Fibroblast of pulmonary artery (primary cell): ENCODE measurements around the gene JOSD2.
"Not testable (repeated sequence)": the region's sequence is repeated elsewhere in the genome, so short reads cannot be mapped to it uniquely, and the experiment has no call there.

Experiments
- DNase-seq: peaks from one replicate; pipeline ENCODE4 v3.0.0-alpha.2; 2010; ENCODE audit warnings: low read depth
- H3K4me3 ChIP-seq: replicated peaks from 2 replicates; pipeline ENCODE4 v1.5.1; 2011; ENCODE audit warnings: low read depth, mild to moderate bottlenecking, control low read depth, low read length, moderate library complexity
- CTCF ChIP-seq: IDR thresholded peaks from 2 replicates; pipeline ENCODE4 v1.5.1; 2011; ENCODE audit warnings: mild to moderate bottlenecking, control low read depth, low read length, inconsistent platforms; ENCODE audit errors: missing control alignments

The JOSD2 gene

DNA sequence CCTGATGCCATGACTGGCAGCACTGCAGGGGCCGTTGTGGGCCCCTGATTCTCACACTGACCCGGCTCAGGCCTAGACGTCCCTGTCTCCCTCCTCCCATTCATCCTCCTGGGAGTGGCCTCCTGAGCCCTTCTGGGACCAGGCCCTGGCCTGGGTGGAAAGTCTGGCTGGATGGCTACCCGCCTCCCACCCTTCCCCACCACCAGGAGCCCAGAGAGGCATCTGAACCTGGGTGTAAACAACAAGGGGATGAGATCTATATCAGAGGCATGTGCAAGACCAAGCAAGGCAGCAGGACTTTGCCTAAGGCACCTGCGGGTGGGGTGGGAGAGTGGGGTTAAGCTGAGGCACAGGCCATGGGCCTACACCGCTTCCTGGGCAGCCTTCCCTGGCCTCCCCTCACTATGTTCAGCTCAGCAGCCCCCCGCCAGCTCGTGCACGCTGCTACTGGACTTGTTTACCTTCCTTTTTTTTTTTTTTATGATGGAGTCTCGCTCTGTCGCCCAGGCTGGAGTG is 24.7 kb upstream of the JOSD2 start:
- no peak for TF ChIP-seq CTCF
- DNase-seq = no peak
- H3K4me3 ChIP-seq = no peak overlapping the region

GRCh38 chr19:50534478-50534877 is 23.5 kb upstream of the JOSD2 start:
- no peak for DNase-seq
- H3K4me3 ChIP-seq = no peak overlapping the region
- TF ChIP-seq CTCF = no peak

- no peak for TF ChIP-seq CTCF
- no peak for DNase-seq
- H3K4me3 ChIP-seq = no peak overlapping the region
Measured at GRCh38 chr19:50532952-50533351, 22.0 kb upstream of the JOSD2 start.

GRCh38 chr19:50531171-50531612 is 20.2 kb upstream of the JOSD2 start:
- no peak for DNase-seq
- TF ChIP-seq CTCF = no peak
- no peak overlapping the region for H3K4me3 ChIP-seq

DNA sequence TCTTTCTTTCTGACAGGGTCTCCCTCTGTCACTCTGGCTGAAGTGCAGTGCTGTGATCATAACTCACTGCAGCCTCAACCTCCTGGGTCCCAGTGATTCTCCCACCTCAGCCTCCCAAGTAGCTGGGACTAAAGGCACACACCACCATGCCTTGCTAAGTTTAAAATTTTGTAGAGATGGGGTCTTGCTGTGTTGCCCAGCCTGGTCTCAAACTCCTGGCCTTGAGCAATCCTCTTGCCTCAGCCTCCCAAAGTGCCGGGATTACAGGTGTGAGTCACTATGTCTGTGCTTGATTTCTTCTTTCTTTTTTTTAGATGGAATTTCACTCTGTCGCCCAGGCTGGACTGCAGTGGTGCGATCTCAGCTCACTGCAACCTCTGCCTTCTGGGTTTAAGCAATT is 17.1 kb upstream of the JOSD2 start:
- DNase-seq, H3K4me3 ChIP-seq: not testable (repeated sequence)

DNA sequence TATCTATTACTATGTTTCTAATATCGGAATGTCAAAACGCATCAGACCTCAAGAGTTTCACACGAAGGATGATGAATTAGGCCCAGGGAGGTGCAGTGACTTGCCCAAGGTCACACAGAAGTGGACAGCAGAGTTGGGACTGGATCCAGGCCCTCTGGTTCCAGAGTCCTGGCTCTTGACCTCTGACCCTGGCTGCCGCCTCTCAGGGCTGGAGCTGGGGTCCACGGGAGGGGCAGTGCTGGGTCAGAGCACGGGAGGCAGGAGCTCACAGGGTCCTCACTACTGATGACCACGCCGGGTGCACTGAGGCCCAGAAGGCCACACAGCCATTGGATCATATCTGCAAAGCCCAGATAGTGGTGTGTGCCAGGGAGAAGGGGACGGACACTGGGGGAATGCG is 11.9 kb upstream of the JOSD2 start:
- no peak overlapping the region for H3K4me3 ChIP-seq
- TF ChIP-seq CTCF = no peak
- no peak for DNase-seq

DNA sequence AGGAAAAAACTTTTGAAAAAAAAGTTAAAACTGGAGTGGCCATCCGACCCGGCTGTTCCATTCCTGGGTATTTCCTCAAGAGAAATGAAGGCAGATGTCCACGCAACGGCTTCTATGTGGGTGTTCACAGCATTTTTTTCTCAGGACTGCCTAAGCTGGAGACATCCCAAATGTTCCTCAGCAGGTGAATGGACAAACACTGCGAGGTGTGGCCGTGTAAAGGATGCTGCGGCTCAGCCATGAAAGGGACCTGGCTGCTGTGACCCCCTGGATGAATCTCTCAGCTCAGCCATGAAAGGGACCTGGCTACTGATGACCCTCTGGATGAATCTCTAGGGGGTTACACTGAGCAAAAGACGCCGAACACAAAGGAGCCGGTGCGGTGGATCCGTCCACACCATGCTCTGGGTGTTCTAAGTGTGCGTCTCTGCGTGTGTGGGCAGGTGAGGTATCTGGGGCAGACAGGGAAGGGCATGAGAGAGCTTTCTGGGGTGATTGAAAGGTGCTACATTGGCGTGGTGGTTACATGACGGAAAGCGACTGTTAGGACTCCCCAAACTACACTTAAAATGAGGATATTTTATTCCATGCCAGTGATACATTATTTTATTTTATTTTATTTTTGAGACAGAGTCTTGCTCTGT is 10.0 kb upstream of the JOSD2 start:
- DNase-seq = no peak
- TF ChIP-seq CTCF = no peak
- no peak overlapping the region for H3K4me3 ChIP-seq
